ENCODE measurements around the gene RILPL2. TPM values are rescaled to one million over a fixed set of nuclear protein-coding genes. Genes with fewer than 3 reads are reported as not detected.

Gene RILPL2
- total RNA-seq, 1 experiment from 2014 or later: 3.2 TPM

DNA sequence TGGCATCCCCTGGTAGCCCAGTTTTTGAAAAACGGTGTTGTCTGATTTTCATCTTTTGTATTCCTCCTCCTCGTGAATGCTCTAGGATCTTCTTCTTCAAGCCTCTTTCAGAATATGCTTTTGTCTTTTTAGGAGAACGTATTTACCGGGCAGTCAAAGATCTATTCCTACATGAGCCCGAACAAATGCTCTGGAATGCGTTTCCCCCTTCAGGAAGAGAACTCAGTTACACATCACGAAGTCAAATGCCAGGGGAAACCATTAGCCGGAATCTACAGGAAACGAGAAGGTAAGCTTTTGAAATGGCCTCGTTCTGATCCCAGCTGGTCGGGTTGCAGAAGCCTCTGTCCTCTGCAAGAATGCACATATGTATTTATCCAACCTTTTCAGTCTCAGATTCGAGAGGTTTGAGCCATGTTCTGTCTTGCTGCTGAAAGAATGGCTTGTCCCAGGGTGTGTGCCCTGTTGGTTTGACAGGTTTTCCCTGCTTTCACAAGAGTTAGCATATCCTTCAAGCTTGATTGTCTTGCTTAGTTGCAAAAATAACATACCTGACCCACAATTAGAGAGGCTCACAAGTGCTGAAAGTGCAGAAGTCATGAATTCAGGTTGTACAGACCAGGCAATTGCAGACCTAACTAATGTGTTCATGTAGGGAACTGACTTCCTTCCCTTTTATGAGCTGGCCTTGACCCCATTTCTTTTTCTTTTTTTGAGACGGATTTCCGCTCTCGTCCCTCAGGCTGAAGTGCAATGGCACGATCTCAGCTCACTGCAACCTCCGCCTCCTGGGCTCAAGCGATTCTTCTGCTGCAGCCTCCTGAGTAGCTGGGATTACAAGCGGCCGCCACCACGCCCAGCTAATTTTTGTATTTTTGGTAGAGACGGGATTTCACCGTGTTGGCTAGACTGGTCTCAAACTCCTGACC lies 45.7 kb downstream of the RILPL2 start:
- POLR2A ChIA-PET: interaction anchor here (0.6 to 0.7 kb wide), 2 partner anchors 26 to 107 kb away, joined by 3 read pairs; no protein-coding TSS in a partner anchor
- Histone ChIP-seq H3K4me1 (peaks cover 4% of the 10 kb centered on the region; the same call in 1 of the 2 replicates), H3K36me3 (ENCODE audit: control insufficient read depth, insufficient read depth, low read length) (peaks cover 2% of the 10 kb centered on the region; the same call in 1 of the 2 replicates), H3K4me3 (ENCODE audit: low read depth, low read length) (peak overlapping the region; percentile 88), H3K27me3 (replicated peaks; ENCODE audit: control insufficient read depth, insufficient read depth, low read length) (no peaks in the 10 kb centered on the region), H3K9me3 (no peaks in the 10 kb centered on the region)
- H3K4me1 Mint-ChIP-seq (ENCODE audit: low read depth, unreplicated experiment): peaks cover 21% of the 10 kb centered on the region
- H3K9me3 Mint-ChIP-seq (ENCODE audit: unreplicated experiment): no peaks in the 10 kb centered on the region
- intact Hi-C loops (cut with micrococcal nuclease; ENCODE audit: unreplicated experiment): no loop called here
- H3K4me3 Mint-ChIP-seq (ENCODE audit: unreplicated experiment): peak overlapping the region; percentile 80
- CTCF ChIA-PET: no interaction called here
- no peak for DNase-seq
- H3K27me3 Mint-ChIP-seq (ENCODE audit: insufficient read depth, unreplicated experiment): no peaks in the 10 kb centered on the region
- TF ChIP-seq, protein P1, sequence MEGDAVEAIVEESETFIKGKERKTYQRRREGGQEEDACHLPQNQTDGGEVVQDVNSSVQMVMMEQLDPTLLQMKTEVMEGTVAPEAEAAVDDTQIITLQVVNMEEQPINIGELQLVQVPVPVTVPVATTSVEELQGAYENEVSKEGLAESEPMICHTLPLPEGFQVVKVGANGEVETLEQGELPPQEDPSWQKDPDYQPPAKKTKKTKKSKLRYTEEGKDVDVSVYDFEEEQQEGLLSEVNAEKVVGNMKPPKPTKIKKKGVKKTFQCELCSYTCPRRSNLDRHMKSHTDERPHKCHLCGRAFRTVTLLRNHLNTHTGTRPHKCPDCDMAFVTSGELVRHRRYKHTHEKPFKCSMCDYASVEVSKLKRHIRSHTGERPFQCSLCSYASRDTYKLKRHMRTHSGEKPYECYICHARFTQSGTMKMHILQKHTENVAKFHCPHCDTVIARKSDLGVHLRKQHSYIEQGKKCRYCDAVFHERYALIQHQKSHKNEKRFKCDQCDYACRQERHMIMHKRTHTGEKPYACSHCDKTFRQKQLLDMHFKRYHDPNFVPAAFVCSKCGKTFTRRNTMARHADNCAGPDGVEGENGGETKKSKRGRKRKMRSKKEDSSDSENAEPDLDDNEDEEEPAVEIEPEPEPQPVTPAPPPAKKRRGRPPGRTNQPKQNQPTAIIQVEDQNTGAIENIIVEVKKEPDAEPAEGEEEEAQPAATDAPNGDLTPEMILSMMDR (IDR thresholded peaks at IDR 0.05; ENCODE audit: insufficient read depth in 1 of 2, low read depth in 1 of 2, low read length in 1 of 2, severe bottlenecking in 1 of 2, unreplicated experiment in 1 of 2): no peak
- H3K36me3 Mint-ChIP-seq (ENCODE audit: insufficient read depth, unreplicated experiment): peaks cover 76% of the 10 kb centered on the region
- peak overlapping the region; percentile 83 for H3K27ac Mint-ChIP-seq (ENCODE audit: unreplicated experiment)
- TSS peak; percentile 34 for BruUV-seq (replicated peaks)

DNA sequence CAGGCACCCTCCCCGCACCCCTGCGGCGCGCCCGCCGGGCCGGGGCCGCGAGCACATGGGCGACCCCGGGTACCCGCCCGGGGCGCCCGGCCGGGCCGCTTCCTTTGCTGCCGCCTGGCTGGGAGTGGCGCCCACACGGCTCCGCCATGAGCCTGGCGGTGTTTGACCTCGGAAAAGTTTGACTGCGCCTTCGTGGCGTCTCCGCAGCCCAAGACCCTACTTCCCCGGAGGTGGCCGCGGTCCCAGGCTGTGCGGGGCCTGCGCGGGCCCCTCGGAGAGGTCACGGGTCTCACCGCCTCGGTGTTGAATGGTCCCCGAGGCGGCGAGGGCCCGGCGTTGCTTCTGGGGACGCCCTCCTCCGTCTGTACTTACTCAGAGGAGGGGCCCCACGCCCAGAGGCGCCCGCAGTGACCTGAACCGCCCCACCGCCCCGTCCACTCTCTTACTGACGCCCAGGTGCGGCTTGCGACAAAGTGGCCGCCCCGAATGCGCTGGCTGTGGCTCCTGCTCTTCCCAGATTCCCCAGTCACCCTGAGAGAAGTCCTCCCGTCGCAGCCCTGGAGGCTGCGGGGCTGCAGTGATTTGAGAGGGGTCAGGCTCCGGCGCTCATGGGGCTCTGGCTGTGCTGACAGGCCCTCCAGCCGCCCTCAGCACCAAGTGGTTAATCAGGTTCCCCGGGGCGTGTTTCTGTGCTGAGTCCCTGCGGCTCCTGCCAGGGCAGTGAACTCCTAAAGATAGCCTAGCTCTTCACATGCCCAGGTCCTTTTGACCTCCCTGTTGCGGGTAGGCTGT lies 46.7 kb downstream of the RILPL2 start:
- TF ChIP-seq, protein P1 (IDR thresholded peaks at IDR 0.05; ENCODE audit: insufficient read depth in 1 of 2, low read depth in 1 of 2, low read length in 1 of 2, severe bottlenecking in 1 of 2, unreplicated experiment in 1 of 2): no peak
- DNase-seq: peak; percentile 74 to 80
- Histone ChIP-seq H3K4me1 (peaks cover 4% of the 10 kb centered on the region; the same call in 1 of the 2 replicates), H3K36me3 (ENCODE audit: control insufficient read depth, insufficient read depth, low read length) (peaks cover 2% of the 10 kb centered on the region; the same call in 1 of the 2 replicates), H3K9me3 (no peaks in the 10 kb centered on the region), H3K4me3 (ENCODE audit: low read depth, low read length) (peak overlapping the region; percentile 88), H3K27me3 (replicated peaks; ENCODE audit: control insufficient read depth, insufficient read depth, low read length) (no peaks in the 10 kb centered on the region)
- Mint-ChIP-seq H3K36me3 (ENCODE audit: insufficient read depth, unreplicated experiment) (peaks cover 66% of the 10 kb centered on the region), H3K4me3 (ENCODE audit: unreplicated experiment) (peak overlapping the region; percentile 80), H3K27me3 (ENCODE audit: insufficient read depth, unreplicated experiment) (no peaks in the 10 kb centered on the region), H3K27ac (ENCODE audit: unreplicated experiment) (peak overlapping the region; percentile 83), H3K9me3 (ENCODE audit: unreplicated experiment) (no peaks in the 10 kb centered on the region), H3K4me1 (ENCODE audit: low read depth, unreplicated experiment) (peaks cover 21% of the 10 kb centered on the region)
- no TSS peak for BruUV-seq (replicated peaks)
- CTCF ChIA-PET: no interaction called here
- intact Hi-C loops (cut with micrococcal nuclease; ENCODE audit: unreplicated experiment): no loop called here
- POLR2A ChIA-PET: no interaction called here

DNA sequence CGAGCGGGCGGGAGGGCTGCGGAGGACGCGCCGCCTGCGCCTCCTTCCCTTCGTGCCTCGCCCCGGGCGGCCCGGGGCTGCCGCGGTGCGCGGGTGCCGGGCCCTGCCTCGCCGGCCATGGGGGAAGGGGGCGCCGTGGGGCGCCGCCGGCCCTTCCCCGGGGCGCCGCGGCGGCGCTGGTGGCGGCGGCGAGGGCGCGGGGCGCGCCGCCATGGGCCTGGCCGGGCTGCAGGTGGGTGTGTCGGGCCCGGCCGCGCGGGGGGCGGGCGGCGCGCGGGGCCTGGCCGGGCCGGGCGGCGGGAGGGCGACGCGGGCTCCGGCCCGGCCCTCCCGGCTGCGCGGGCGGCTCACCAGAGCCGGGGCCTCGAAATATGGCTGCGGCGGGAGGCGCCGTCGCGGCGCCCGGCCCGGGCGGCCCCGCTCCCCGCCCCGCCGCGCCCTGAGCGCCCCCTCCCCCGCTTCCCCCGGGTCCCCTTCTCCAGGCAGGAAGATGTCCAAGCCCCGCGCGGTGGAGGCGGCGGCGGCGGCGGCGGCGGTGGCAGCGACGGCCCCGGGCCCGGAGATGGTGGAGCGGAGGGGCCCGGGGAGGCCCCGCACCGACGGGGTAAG lies 47.4 kb downstream of the RILPL2 start:
- H3K9me3 ChIP-seq: no peaks in the 10 kb centered on the region
- peaks cover 2% of the 10 kb centered on the region; the same call in 1 of the 2 replicates for H3K36me3 ChIP-seq (ENCODE audit: control insufficient read depth, insufficient read depth, low read length)
- POLR2A ChIA-PET: interaction anchor here (1.4 to 1.8 kb wide), 2 partner anchors 24 to 213 kb away, joined by 6 to 7 read pairs; partner anchors contain the start of gene DDX55
- peaks cover 59% of the 10 kb centered on the region for H3K36me3 Mint-ChIP-seq (ENCODE audit: insufficient read depth, unreplicated experiment)
- no peak overlapping the region for H3K27ac Mint-ChIP-seq (ENCODE audit: unreplicated experiment)
- H3K27me3 ChIP-seq (replicated peaks; ENCODE audit: control insufficient read depth, insufficient read depth, low read length): no peaks in the 10 kb centered on the region
- no peaks in the 10 kb centered on the region for H3K27me3 Mint-ChIP-seq (ENCODE audit: insufficient read depth, unreplicated experiment)
- TF ChIP-seq, protein P1 (IDR thresholded peaks at IDR 0.05; ENCODE audit: insufficient read depth in 1 of 2, low read depth in 1 of 2, low read length in 1 of 2, severe bottlenecking in 1 of 2, unreplicated experiment in 1 of 2): no peak
- no TSS peak for BruUV-seq (replicated peaks)
- H3K4me3 Mint-ChIP-seq (ENCODE audit: unreplicated experiment): peak overlapping the region; percentile 80
- CTCF ChIA-PET: no interaction called here
- H3K9me3 Mint-ChIP-seq (ENCODE audit: unreplicated experiment): no peaks in the 10 kb centered on the region
- DNase-seq: no peak
- peaks cover 4% of the 10 kb centered on the region; the same call in 1 of the 2 replicates for H3K4me1 ChIP-seq
- H3K4me1 Mint-ChIP-seq (ENCODE audit: low read depth, unreplicated experiment): peaks cover 21% of the 10 kb centered on the region
- intact Hi-C loops (cut with micrococcal nuclease; ENCODE audit: unreplicated experiment): loop anchor here (1.0 kb wide), 1 partner anchor 25 kb away; the partner anchor contains the start of gene SBNO1
- H3K4me3 ChIP-seq (ENCODE audit: low read depth, low read length): peak overlapping the region; percentile 88

Measured in Caco-2 (cell line).